Right lobe of liver (tissue), 6 donors: Measurements from ENCODE around the gene OR4E1. TPM values are rescaled to one million over a fixed set of nuclear protein-coding genes. Genes with fewer than 3 reads are reported as not detected.

Source experiments
- ATAC-seq, 4 donors: fragments of 200-7000 bp; cut with Tn5 transposase; one replicate each; pipeline ENCODE4 v1.9.1; 2020; ENCODE audit warnings: mild to moderate bottlenecking in 4 of 4, moderate library complexity in 4 of 4
- DNase-seq, 3 donors: peaks; one replicate each; pipeline ENCODE4 v3.0.0-alpha.2; 2020
- H3K27ac ChIP-seq, 3 donors: fragments of 200-600 bp; one replicate each; pipeline ENCODE4 v1.8.0; 2022
- H3K27me3 ChIP-seq, 2 donors: fragments of 200-600 bp; one replicate each; pipeline ENCODE4 v1.8.0; 2022
- H3K36me3 ChIP-seq, 4 donors: fragments of 200-600 bp; sonication (generic) in 1 of 4; one replicate each; pipeline versions ENCODE4 v1.5.1 to v1.8.0; 2017 to 2022; ENCODE audit warnings: control low read depth in 1 of 4
- H3K4me1 ChIP-seq, 4 donors: fragments of 200-600 bp; sonication (generic) in 1 of 4; one replicate each; pipeline versions ENCODE4 v1.5.1 to v1.8.0; 2017 to 2022; ENCODE audit warnings: control low read depth in 1 of 4
- H3K4me3 ChIP-seq, 3 donors: fragments of 200-600 bp; one replicate each; pipeline ENCODE4 v1.8.0; 2022
- H3K9me3 ChIP-seq, 4 donors: fragments of 200-600 bp; sonication (generic) in 1 of 4; one replicate each; pipeline versions ENCODE4 v1.5.1 to v1.8.0; 2017 to 2022; ENCODE audit warnings: control low read depth in 1 of 4
- CTCF ChIP-seq, 4 donors: fragments of 200-600 bp in 3 of 4; fragments of 450-650 bp in 1 of 4; IDR thresholded peaks; one replicate each; pipeline versions ENCODE4 v1.5.1 to v1.8.0; 2016 to 2022; ENCODE audit warnings: antibody characterized with exemption in 4 of 4, mild to moderate bottlenecking in 2 of 4
- POLR2A ChIP-seq: fragments of 450-650 bp; IDR thresholded peaks from one replicate; pipeline ENCODE4 v1.6.1; 2017; ENCODE audit warnings: antibody characterized with exemption, mild to moderate bottlenecking
- WGBS: methylation state at CpG from one replicate; pipeline ENCODE4 v1.1.6; 2018; ENCODE audit warnings: low coverage, low lambda C conversion rate; ENCODE audit not compliant: insufficient coverage; ENCODE audit errors: missing lambda C conversion rate; 5-methylcytosine and 5-hydroxymethylcytosine counted together
- intact Hi-C, 2 donors: fragments of 100-400 bp; cut with DNase I; formaldehyde crosslinking; loops; one replicate each; pipeline versions ENCODE4 v1.11.2 to v1.14.1; 2022
- long read RNA-seq: library from polyadenylated mRNA; unstranded; transcript quantifications from one replicate; pipeline ENCODE4 v2.0.0, GENCODE V29; 2019
- total RNA-seq, 6 experiments: library from RNA; depleted of rRNA in 2 of 6; stranded (reverse); fragments of >200 nt in 2 of 6; fragmentation: NEBNext Ultra II Directional in 3 of 6; extraction: Animal tissue kit (Norgen Biotek cat#: 25700) in 3 of 6; gene quantifications; one replicate each; pipeline versions ENCODE4 v1.1.0 to v1.2.4, GENCODE V29; 2016 to 2023
- donor health status: DM: no; HTN: yes; CAD: no.
- donor health status: DM: no; HTN: no; CAD: no.
- donor health status: DM: no; HTN: no; CAD: no.
- donor health status: DM: no; HTN: yes; CAD: no.
- donor health status: DM: no; HTN: yes; CAD: no.

The OR4E1 gene, protein sequence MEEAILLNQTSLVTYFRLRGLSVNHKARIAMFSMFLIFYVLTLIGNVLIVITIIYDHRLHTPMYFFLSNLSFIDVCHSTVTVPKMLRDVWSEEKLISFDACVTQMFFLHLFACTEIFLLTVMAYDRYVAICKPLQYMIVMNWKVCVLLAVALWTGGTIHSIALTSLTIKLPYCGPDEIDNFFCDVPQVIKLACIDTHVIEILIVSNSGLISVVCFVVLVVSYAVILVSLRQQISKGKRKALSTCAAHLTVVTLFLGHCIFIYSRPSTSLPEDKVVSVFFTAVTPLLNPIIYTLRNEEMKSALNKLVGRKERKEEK
- not detected for total RNA-seq
- long read RNA-seq = 0 reads

DNA sequence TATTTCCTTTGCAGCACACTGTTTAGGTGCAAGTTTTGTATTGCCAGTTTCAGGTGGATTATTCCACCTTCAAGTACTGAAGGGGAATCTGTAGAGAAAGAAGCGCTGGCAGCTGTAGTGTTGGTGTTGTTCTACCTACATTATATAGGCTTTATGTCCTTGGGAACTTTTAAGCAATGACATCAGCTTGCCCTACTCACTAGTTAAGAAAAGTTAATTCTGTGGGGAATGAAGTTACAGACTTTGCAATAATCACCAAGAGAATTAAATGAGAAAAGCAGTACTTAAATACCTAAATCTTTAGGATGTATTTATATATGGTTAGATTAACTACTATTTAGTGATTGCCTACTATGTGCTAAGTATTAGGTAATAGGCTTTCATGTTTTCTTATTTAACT, at the start of gene OR4E1:
OR4E1 (minus strand) TSS at position 101 of the 400 bp plus-strand sequence. CDS start 2,883 bp downstream, outside the sequence.
- TF ChIP-seq POLR2A (no peak), CTCF (IDR thresholded peaks at IDR 0.05) (no peak)
- intact Hi-C loops = no loop called here
- WGBS = 67% methylated on average over 1 of the region's 1 CpG

GRCh38 chr14:21721504-21721903, 47.9 kb upstream of the OR4E1 start:
- H3K27ac ChIP-seq = no peak overlapping the region
- intact Hi-C loops = no loop called here
- 70% methylated on average over 3 of the region's 3 CpGs for WGBS
- H3K27me3 ChIP-seq = no peaks in the 10 kb centered on the region
- no peaks in the 10 kb centered on the region for H3K4me1 ChIP-seq
- TF ChIP-seq CTCF (IDR thresholded peaks at IDR 0.05) (no peak), POLR2A (no peak)
- H3K4me3 ChIP-seq = no peak overlapping the region
- no peaks in the 10 kb centered on the region for H3K36me3 ChIP-seq
- ATAC-seq (no peak), DNase-seq (no peak)
- H3K9me3 ChIP-seq = no peaks in the 10 kb centered on the region

More for the DNA sequence above, at the start of gene OR4E1:
- DNase-seq (no peak), ATAC-seq (no peak)
- Histone ChIP-seq H3K27me3 (no peaks in the 10 kb centered on the region), H3K4me3 (no peak within 1 kb of the TSS), H3K4me1 (no peaks in the 10 kb centered on the region), H3K27ac (no peak within 1 kb of the TSS), H3K9me3 (no peaks in the 10 kb centered on the region), H3K36me3 (no peaks in the 10 kb centered on the region)

GRCh38 chr14:21719841-21720240, 46.2 kb upstream of the OR4E1 start:
- Histone ChIP-seq H3K27me3 (no peaks in the 10 kb centered on the region), H3K27ac (no peak overlapping the region), H3K4me1 (no peaks in the 10 kb centered on the region), H3K36me3 (no peaks in the 10 kb centered on the region), H3K9me3 (no peaks in the 10 kb centered on the region), H3K4me3 (no peak overlapping the region)
- intact Hi-C loops = no loop called here
- ATAC-seq (no peak), DNase-seq (no peak)
- WGBS = 39% methylated on average over 3 of the region's 3 CpGs
- no peak for TF ChIP-seq POLR2A
- TF ChIP-seq CTCF (IDR thresholded peaks at IDR 0.05) = no peak

DNA sequence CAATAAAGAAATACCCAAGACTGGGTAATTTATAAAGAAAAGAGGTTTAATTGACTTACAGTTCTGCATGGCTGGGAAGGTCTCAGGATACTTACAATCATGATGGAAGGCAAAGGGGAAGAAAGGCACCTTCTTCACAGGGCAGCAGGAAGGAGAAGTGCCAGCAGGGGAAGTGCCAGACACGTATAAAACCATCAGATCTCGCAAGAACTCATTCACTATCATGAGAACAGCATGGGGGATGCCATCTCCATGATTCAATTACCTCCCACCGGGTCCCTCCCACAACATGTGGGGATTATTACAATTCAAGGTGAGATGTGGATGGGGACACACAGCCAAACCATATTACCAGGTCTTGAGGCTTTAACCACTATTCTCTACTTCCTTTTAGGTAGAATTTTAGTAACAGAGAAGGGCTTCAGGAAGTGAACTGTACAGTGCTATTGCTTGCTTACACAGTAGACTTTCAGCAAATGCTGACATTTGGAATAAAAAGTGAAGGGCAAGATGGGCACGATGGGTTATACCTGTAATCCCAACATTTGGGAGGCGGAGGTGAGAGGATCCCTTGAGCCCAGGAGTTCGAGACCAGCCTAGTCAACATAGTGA, 40.8 kb upstream of the OR4E1 start:
- intact Hi-C loops = no loop called here
- Histone ChIP-seq H3K36me3 (no peaks in the 10 kb centered on the region), H3K9me3 (no peaks in the 10 kb centered on the region), H3K27me3 (no peaks in the 10 kb centered on the region), H3K4me1 (no peaks in the 10 kb centered on the region), H3K4me3 (no peak overlapping the region), H3K27ac (no peak overlapping the region)
- WGBS = 32% methylated on average over 6 of the region's 6 CpGs
- ATAC-seq (no peak), DNase-seq (no peak)
- TF ChIP-seq CTCF (IDR thresholded peaks at IDR 0.05) (no peak), POLR2A (no peak)
